Parietal lobe (tissue), 2 donors: Measurements from ENCODE around the gene TMEM45B. TPM values are rescaled to one million over a fixed set of nuclear protein-coding genes. Genes with fewer than 3 reads are reported as not detected.

Source experiments
- small RNA-seq: library from RNA; depleted of rRNA; stranded (forward); fragments of <200 nt; gene quantifications from one replicate; pipeline ENCODE3, GENCODE V24; 2014; ENCODE audit warnings: low replicate concordance
- total RNA-seq: library from RNA; depleted of rRNA; stranded (reverse); fragments of >200 nt; gene quantifications from one replicate; pipeline ENCODE4 v1.2.3, GENCODE V29; 2014

Gene TMEM45B
- total RNA-seq: 0.94 TPM

DNA sequence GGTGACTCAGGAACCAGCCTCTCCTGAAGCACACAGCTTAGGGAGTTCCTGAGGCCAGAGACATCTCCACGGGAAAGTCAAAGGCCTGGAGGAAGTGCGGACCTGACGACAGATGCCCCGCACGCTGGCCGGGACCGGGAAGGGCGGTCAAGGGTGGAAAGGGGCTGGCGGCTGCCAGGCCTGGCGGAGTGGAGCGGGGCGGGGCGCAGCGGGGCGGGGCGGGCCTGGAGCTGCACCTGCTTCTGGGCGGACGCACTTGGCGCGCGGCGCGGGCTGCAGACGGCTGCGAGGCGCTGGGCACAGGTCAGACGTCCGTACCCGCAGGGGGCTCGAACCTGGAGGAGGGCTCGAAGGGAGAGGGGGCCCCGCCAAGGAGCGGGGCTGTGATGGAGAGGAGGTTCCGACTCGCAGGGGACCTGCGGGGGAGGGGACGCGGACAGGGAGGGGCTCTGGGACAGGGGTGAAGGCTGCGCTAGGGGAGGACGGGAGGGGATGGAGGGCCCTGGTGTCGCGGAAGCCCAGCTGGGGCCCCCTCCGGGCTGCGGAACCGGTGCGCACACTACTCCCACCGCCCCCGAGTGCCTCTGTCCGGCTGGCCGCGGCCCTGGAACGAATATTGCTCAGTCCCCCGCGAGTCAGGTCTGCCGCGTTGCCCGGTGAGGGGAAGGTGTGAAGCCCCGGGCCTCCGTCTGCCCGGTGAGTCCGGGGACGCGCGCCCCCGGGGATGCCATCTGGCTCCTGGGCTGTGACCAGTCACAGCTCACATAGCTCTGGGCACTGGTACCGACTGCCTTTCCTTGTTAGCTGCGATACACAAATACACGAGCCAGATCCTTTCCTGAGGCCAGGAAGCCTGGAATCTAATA is at the start of gene TMEM45B:
Gene TMEM45B (plus strand): TSS at position 253 of the 866 bp plus-strand sequence. CDS start 36,635 bp downstream, outside the sequence.

DNA sequence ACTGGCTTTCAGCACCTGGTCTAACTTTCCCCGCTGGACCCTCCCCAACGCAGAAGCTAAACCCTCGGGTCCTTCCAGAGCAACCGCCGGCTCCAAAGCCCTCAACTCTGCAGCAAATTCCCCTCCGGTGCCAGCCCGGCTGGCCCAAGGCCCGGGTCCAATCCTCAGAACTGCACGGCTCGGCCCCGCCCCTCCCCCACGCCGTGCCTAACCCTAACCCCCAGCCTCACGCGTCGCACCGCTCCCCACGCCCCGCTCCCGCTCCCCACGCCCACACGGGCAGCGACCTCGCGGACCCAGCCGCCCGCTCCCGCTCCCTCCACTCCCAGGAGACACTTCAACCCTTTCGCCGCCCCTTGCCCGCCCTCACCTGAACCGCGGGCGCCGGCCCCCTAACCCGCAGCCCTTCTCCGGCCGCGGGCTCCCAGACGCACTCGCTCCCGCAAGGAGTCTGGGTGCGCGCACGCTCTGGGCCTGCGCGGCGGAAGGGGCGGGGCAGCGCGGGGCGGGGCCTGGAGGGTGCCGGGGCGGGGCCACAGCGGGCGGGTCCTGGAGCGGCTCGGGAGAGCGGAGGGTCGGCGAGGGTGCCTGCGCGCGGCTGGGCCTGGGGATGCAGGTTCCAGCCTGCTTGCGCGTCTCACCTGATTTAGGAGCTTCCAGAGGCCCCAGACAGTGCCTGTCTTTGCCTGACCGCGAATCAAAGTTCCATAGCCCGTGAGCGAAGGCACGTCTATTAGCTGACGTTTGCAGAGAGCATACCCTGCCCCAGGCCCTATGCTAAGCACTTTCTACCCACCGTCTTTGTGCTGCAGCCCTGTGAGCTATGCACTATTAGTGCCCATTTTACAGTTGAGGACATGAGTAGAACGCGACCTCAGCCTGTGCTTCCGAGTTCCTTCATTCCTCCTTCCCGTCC is 79.7 kb downstream of the TMEM45B start, which contains the start of gene NFRKB:
Gene NFRKB (minus strand): TSS at position 453 of the 916 bp plus-strand sequence. CDS start 2,729 bp downstream, outside the sequence.

Small RNA genes within 50 kb of the gene (small RNA-seq; reads per million reads assigned to genes)
- gene AP003327.1: not detected

Other genes starting within 250 kb of the TMEM45B start
- 44.1 TPM for gene NFRKB, start 79.7 kb downstream of the TMEM45B start, total RNA-seq
- 19.1 TPM for gene PRDM10, start 187.0 kb downstream of the TMEM45B start, total RNA-seq